HEK293T (cell line): Measurements from ENCODE around the gene UBR2.

Source experiments
- ARNT ChIP-seq: fragments of 450-650 bp; IDR thresholded peaks from 2 replicates; pipeline ENCODE4 v1.6.1; 2017; ENCODE audit warnings: mild to moderate bottlenecking
- BHLHE40 ChIP-seq: fragments of 450-650 bp; IDR thresholded peaks from 2 replicates; pipeline ENCODE4 v1.6.1; 2016; ENCODE audit warnings: mild to moderate bottlenecking, moderate library complexity, borderline replicate concordance
- CTBP1 ChIP-seq: fragments of 450-650 bp; IDR thresholded peaks from 2 replicates; pipeline ENCODE4 v1.6.1; 2016; ENCODE audit warnings: borderline replicate concordance
- ELF4 ChIP-seq: fragments of 450-650 bp; IDR thresholded peaks from 2 replicates; pipeline ENCODE4 v1.6.1; 2017; ENCODE audit warnings: antibody characterized with exemption
- FOXA1 ChIP-seq: fragments of 450-650 bp; IDR thresholded peaks from 2 replicates; pipeline ENCODE4 v1.6.1; 2016; ENCODE audit warnings: mild to moderate bottlenecking
- FOXK2 ChIP-seq: fragments of 450-650 bp; IDR thresholded peaks from 2 replicates; pipeline ENCODE4 v1.6.1; 2016; ENCODE audit warnings: mild to moderate bottlenecking
- FOXM1 ChIP-seq: fragments of 450-650 bp; IDR thresholded peaks from 2 replicates; pipeline ENCODE4 v1.6.1; 2017; ENCODE audit warnings: mild to moderate bottlenecking, borderline replicate concordance
- HDGF ChIP-seq: fragments of 450-650 bp; IDR thresholded peaks from 2 replicates; pipeline ENCODE4 v1.6.1; 2017; ENCODE audit warnings: antibody characterized with exemption, borderline replicate concordance
- L3MBTL2 ChIP-seq: fragments of 450-650 bp; conservative IDR thresholded peaks from 2 replicates; pipeline ENCODE4 v1.6.1; 2016; ENCODE audit warnings: mild to moderate bottlenecking
- NFRKB ChIP-seq: fragments of 450-650 bp; IDR thresholded peaks from 2 replicates; pipeline ENCODE4 v1.6.1; 2016; ENCODE audit warnings: mild to moderate bottlenecking, moderate library complexity
- SP1 ChIP-seq: fragments of 450-650 bp; IDR thresholded peaks from 2 replicates; pipeline ENCODE4 v1.6.1; 2017
- SUZ12 ChIP-seq: fragments of 450-650 bp; IDR thresholded peaks from 2 replicates; pipeline ENCODE4 v1.6.1; 2016; ENCODE audit warnings: mild to moderate bottlenecking
- TARDBP ChIP-seq: fragments of 450-650 bp; IDR thresholded peaks from 2 replicates; pipeline ENCODE4 v1.6.1; 2016
- ZNF384 ChIP-seq: fragments of 450-650 bp; IDR thresholded peaks from 2 replicates; pipeline ENCODE4 v1.6.1; 2016

- no peak for TF ChIP-seq FOXM1
- no peak for TF ChIP-seq CTBP1
- no peak for TF ChIP-seq L3MBTL2
- TF ChIP-seq ARNT = no peak
- no peak for TF ChIP-seq SUZ12
- no peak for TF ChIP-seq FOXK2
- TF ChIP-seq BHLHE40 = no peak
- no peak for TF ChIP-seq FOXA1
- TF ChIP-seq ELF4 = no peak
- no peak for TF ChIP-seq TARDBP
- TF ChIP-seq SP1 = no peak
- TF ChIP-seq ZNF384 = no peak
- no peak for TF ChIP-seq HDGF
- no peak for TF ChIP-seq NFRKB
These were observed 44.0 kb upstream of the UBR2 start for GRCh38 chr6:42519779-42520178.
